ENCODE measurements around the gene LMTK3.
"Not testable (repeated sequence)": the region's sequence is repeated elsewhere in the genome, so short reads cannot be mapped to it uniquely, and the experiment has no call there.

- TF ChIP-seq POLR2A, CTCF (IDR thresholded peaks at IDR 0.05): not testable (repeated sequence)
Observed at GRCh38 chr19:48486706-48487105, 24.9 kb downstream of the LMTK3 start.

All from tibial nerve (tissue), 3 donors.